ENCODE data around the gene MAML3.
"Not testable (repeated sequence)": the region's sequence is repeated elsewhere in the genome, so short reads cannot be mapped to it uniquely, and the experiment has no call there.

MAML3 gene

DNA sequence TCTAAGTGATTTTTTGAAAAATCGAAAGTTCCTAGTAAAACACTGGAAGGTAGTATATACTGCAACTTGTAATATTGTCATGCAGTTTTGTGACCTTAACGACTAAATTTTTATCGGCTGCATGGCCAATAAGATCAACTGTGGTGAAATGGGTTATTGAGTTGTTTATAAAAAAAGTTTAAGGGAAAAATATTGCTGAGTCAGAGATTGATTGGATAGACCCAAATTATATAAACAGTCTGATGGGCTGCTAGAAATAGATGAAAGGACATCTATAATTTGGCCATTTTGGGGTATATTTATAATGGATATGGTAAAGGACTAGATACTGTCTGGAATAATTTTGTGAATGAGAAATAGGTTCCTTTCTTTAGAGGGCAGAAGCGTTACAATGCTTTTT lies 432.2 kb downstream of the MAML3 start:
- Mint-ChIP-seq H3K27me3 (no peaks in the 10 kb centered on the region), H3K4me1 (no peaks in the 10 kb centered on the region), H3K4me3 (no peak overlapping the region), H3K27ac (no peak overlapping the region), H3K36me3 (peaks cover 0 to 2% of the 10 kb centered on the region in 2 donors), H3K9me3 (no peaks in the 10 kb centered on the region)
- no peak for DNase-seq
- no peak for ATAC-seq (replicated peaks)

DNA sequence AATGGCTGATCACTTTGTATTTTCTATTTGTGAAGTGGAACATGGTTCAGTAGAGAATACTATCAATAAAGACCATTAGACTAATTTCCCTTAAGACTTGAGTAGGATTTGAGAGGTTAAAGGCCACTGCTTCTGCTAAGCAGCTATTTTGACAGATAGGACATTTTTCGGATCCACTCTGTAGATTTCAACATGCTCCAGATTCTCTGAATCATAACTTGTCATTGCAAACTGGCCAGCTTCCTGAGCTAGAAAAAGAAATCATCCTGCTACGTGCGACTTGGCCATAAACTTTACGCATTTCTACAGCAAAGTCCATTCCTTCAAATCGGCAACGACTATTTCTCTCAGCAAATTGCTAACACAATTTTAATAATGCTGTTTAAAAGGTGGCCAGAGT lies 433.2 kb downstream of the MAML3 start:
- Mint-ChIP-seq H3K9me3 (no peaks in the 10 kb centered on the region), H3K27me3 (no peaks in the 10 kb centered on the region), H3K4me1 (no peaks in the 10 kb centered on the region), H3K27ac (no peak overlapping the region), H3K4me3 (no peak overlapping the region), H3K36me3 (peaks cover 0 to 2% of the 10 kb centered on the region in 2 donors)
- DNase-seq (no peak), ATAC-seq (replicated peaks) (no peak)

DNA sequence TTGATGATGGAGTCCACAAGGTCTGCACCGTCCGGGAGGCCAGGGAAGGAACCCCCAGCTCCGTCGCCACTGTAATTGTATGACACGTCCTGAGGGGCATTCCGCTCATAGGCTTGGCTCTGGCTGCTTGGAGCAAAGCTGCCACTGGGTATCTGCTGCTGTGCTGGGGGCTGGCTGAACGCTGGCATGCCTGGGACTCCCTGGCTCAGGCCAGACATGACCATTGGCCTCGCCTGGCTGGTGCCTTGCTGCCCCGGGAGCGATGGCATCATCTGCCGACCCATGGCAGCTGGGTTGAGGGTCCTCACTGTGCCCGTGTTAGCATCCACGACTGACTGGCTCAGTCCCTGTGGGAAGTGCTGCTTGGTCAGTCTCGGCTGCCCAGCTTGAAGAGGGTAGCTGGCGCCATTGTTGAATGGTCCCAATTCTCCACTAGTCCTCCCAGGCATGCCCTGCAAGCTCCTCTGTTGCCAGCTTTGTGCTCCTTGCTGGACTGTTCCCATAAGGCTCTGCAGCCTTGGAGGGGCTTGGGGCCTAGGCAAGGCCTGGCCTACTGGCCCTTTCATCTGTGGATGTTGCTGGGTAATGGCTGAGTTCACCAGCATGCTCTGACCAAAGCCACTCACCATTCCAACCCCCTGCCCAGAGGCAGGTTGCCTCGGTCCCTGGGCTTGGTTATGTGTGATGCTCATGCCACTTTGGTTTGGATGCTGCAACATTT lies 434.4 kb downstream of the MAML3 start:
- ATAC-seq (replicated peaks) (no peak), DNase-seq (no peak)
- H3K36me3 Mint-ChIP-seq, result no peaks in the 10 kb centered on the region
- H3K4me3 Mint-ChIP-seq, result no peak overlapping the region
- H3K9me3 Mint-ChIP-seq, result no peaks in the 10 kb centered on the region
- H3K4me1 Mint-ChIP-seq, result no peaks in the 10 kb centered on the region
- H3K27ac Mint-ChIP-seq, result no peak overlapping the region
- H3K27me3 Mint-ChIP-seq, result no peaks in the 10 kb centered on the region

DNA sequence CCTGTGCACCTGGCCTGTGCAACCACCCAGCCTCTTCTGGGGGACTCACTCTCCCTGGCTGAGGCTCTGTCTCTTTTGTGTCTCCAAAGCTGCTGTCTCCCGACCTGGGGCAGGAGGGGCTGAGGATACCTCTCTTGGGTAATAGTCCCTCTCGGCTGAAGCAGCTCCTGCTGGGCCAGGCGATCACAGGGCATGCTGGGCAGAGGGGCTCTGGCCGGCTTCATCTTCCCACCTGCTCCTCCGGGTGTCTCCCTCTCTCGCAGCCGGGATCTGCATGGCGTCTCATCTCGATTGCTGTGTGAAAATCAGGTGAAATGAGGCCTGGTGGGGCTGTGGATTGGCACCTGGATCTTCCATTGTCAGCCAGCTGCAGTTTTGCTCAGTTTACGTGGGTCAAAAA lies 435.2 kb downstream of the MAML3 start:
- Mint-ChIP-seq H3K36me3 (no peaks in the 10 kb centered on the region), H3K27ac (no peak overlapping the region), H3K9me3 (no peaks in the 10 kb centered on the region), H3K4me1 (no peaks in the 10 kb centered on the region), H3K4me3 (no peak overlapping the region), H3K27me3 (no peaks in the 10 kb centered on the region)
- DNase-seq (no peak), ATAC-seq (replicated peaks) (no peak)

DNA sequence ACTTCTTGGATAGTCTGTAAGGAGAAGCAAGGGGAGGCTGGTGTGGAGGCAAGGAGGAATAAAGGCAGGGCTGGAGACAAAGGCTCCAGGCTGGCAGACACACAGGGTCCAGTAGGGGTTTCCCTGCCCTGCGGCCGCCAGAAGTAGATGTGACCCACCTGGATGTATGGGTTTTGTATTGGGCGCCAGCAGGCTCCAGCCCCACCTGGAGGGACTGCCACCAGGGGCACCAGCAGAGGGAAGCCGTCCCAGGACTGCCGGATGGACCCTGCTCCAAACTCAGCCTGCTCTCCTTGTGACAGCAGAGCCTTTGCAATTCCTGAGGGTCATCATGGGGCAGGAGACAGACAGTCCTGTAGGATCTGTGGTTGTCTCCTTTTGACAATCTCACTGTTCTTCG lies 435.6 kb downstream of the MAML3 start:
- no peaks in the 10 kb centered on the region for H3K9me3 Mint-ChIP-seq
- ATAC-seq (replicated peaks) (no peak), DNase-seq (no peak)
- H3K4me1 Mint-ChIP-seq, result peaks cover 0 to 2% of the 10 kb centered on the region in 2 donors
- no peak overlapping the region for H3K4me3 Mint-ChIP-seq
- H3K27me3 Mint-ChIP-seq, result no peaks in the 10 kb centered on the region
- H3K27ac Mint-ChIP-seq, result no peak overlapping the region
- no peaks in the 10 kb centered on the region for H3K36me3 Mint-ChIP-seq

DNA sequence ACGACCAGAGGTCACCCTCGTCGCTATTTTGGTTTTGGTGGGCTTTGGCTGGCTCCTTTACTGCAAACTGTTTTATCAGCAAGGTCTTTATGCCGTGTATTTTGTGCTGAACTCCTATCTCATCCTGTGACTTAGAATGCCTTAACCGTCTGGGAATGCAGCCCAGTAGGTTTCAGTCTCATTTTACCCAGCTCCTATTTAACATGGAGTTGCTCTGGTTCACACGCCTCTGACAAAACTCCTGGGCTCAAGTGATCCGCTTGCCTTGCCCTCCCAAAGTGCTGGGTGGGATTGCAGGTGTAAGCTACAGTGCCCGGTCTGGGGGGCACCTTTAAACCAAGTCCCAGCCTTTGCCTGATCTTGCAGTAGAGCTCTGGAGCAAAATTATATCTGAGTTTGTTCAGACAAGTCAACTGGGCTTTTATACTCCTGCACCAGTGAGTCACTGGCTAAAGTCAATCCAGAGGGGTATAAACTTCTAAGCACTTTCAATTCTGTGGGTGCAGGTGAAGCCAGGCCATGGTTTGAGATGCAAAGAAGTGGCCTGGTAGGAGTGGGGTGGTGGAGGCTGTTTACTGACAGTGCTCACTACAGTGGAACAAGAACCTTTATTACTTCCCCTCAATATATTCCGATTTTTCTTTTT lies 438.1 kb downstream of the MAML3 start:
- no peak for DNase-seq
- no peak overlapping the region for H3K27ac Mint-ChIP-seq
- no peak overlapping the region for H3K4me3 Mint-ChIP-seq
- no peaks in the 10 kb centered on the region for H3K27me3 Mint-ChIP-seq
- peaks cover 0 to 2% of the 10 kb centered on the region in 2 donors for H3K4me1 Mint-ChIP-seq
- ATAC-seq (replicated peaks), result no peak
- H3K9me3 Mint-ChIP-seq, result no peaks in the 10 kb centered on the region
- no peaks in the 10 kb centered on the region for H3K36me3 Mint-ChIP-seq

DNA sequence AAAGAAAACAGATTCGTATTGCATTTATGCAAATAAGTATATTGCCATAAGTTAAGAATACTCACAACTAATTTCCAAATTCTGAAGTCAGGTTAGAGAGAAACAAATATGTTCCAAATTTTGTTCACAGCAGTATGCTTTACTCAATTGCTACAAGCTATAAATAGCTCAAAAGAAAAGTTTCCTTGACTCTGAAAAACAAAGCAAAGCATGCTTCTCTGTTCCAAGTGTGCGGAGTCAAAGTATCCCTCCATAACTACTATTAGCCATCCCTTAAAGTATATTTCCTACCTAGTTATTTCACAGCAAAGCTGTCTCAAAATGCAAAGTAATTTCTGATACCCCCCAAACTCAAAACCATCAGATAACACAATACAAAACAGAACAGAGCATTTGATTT lies 441.1 kb downstream of the MAML3 start:
- H3K27me3 Mint-ChIP-seq, result no peaks in the 10 kb centered on the region
- no peak overlapping the region for H3K4me3 Mint-ChIP-seq
- no peak for ATAC-seq (replicated peaks)
- no peak for DNase-seq
- peaks cover 0 to 2% of the 10 kb centered on the region in 2 donors for H3K4me1 Mint-ChIP-seq
- H3K9me3 Mint-ChIP-seq, result no peaks in the 10 kb centered on the region
- no peak overlapping the region for H3K27ac Mint-ChIP-seq
- no peaks in the 10 kb centered on the region for H3K36me3 Mint-ChIP-seq

DNA sequence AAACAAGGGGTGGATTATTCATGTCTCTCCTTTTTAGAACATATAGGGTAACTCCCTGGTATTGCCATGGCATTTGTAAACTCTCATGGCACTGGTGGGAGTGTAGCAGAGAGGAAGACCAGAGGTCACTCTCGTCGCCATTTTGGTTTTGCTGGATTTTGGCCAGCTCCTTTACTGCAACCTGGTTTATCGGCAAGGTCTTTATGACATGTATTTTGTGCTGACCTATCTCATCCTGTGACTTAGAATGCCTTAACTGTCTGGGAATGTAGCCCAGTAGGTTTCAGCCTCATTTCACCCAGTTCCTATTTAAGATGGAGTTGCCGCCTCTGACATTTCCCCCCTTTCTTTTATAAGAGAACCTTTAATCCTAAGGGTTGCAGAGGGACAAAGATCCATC lies 442.5 kb downstream of the MAML3 start:
- no peaks in the 10 kb centered on the region for H3K27me3 Mint-ChIP-seq
- ATAC-seq (replicated peaks), result no peak
- no peak overlapping the region for H3K4me3 Mint-ChIP-seq
- H3K9me3 Mint-ChIP-seq, result no peaks in the 10 kb centered on the region
- no peak for DNase-seq
- peaks cover 0 to 2% of the 10 kb centered on the region in 2 donors for H3K4me1 Mint-ChIP-seq
- no peak overlapping the region for H3K27ac Mint-ChIP-seq
- no peaks in the 10 kb centered on the region for H3K36me3 Mint-ChIP-seq

DNA sequence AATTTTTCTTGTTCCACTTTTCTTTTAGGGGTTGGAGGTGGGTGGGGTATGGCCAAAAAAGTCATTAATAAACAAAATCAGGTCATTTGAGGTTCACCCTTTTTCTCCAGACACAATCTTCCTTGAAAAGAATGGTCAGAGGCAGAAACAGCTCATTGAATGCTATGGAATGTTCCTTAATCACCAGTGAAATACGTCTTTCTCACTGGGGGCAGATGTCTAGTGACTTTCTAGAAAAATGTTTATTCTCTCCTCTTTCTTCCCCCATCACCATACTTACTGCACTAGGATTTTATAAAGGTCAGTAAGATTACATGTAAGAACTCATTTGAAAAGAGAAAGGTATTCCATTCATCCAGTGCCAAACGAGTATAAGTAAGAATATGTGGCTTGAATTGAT lies 443.9 kb downstream of the MAML3 start:
- Mint-ChIP-seq H3K4me1 (peaks cover 0 to 2% of the 10 kb centered on the region in 2 donors), H3K27me3 (no peaks in the 10 kb centered on the region), H3K4me3 (no peak overlapping the region), H3K36me3 (peaks cover 4 to 7% of the 10 kb centered on the region in 2 donors), H3K27ac (no peak overlapping the region), H3K9me3 (peaks cover 0 to 4% of the 10 kb centered on the region in 2 donors)
- ATAC-seq (replicated peaks), result no peak
- no peak for DNase-seq

DNA sequence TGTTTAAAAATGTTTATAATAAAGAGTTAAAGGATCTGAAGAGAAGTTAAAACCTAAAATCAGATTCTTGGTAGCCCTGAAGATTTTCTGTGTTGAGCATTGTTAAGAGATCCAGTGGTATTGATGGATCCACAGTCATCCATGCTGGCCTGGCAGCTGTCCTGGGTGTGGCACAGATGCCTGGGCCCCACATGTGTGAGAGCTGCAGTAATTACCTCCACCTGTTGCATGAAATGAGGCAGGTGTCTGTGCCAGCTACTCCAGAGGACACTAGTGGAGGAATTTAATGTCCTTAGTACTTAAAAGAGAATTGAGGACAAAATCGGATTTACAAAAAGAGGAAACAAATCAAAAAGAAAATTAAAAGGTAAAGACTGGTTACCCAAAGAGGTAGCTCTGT lies 444.3 kb downstream of the MAML3 start:
- no peak overlapping the region for H3K27ac Mint-ChIP-seq
- H3K4me1 Mint-ChIP-seq, result peaks cover 0 to 2% of the 10 kb centered on the region in 2 donors
- H3K27me3 Mint-ChIP-seq, result no peaks in the 10 kb centered on the region
- H3K9me3 Mint-ChIP-seq, result peaks cover 0 to 5% of the 10 kb centered on the region in 2 donors
- H3K36me3 Mint-ChIP-seq, result peaks cover 4 to 8% of the 10 kb centered on the region in 2 donors
- ATAC-seq (replicated peaks) (no peak), DNase-seq (no peak)
- no peak overlapping the region for H3K4me3 Mint-ChIP-seq

DNA sequence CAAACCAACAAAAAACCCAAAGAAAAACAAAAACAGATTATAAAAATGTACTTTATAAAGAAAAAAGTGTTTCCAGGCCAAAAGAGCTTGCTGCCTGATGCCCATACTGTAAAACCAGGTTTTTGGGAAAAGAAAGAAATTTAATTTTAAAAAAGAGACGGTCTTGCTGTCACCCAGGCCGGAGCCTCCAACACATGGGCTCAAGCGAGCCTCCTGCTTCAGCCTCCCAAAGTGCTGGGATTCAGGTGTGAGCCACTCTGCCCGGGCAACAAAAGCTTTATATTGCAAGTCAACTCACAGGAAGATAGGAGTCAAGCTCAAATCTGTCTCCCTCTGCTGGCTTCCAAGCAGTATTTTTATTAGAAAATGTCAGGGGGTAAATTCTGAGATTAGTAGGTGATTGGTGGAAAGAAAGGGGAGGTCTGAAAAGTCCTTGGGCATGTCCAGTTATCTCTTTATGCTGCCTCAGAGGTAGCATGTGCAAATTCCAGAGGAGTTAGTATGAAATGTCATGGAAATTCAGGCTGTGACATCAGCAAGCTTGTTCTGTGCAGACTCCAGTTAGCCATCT lies 449.0 kb downstream of the MAML3 start:
- no peak overlapping the region for H3K4me3 Mint-ChIP-seq
- no peak for ATAC-seq (replicated peaks)
- DNase-seq, result no peak
- peaks cover 8 to 15% of the 10 kb centered on the region in 2 donors for H3K36me3 Mint-ChIP-seq
- H3K4me1 Mint-ChIP-seq, result no peaks in the 10 kb centered on the region
- no peaks in the 10 kb centered on the region for H3K27me3 Mint-ChIP-seq
- no peak overlapping the region for H3K27ac Mint-ChIP-seq
- peaks cover 0 to 5% of the 10 kb centered on the region in 2 donors for H3K9me3 Mint-ChIP-seq

DNA sequence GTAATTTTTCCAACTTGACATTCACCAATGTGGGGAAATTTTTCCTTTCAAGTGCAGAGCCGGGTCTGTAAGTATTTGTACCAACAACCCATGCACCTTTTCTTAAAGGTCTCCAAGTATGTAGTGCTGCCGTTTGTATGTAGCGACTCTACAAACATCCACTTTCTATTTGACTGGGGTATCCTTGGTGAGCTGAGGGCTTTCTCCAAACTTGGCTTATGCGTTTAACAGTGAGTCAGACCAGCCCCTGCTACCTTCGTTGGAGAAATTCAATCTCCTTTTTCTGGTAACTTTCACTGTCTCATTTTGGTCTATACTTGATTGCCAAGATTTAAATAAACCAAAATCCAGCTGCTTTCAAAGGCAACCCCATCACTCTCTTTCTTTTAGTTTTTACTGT lies 453.4 kb downstream of the MAML3 start:
- Mint-ChIP-seq H3K36me3 (peaks cover 11 to 24% of the 10 kb centered on the region in 2 donors), H3K27me3 (no peaks in the 10 kb centered on the region), H3K27ac (no peak overlapping the region), H3K4me1 (peaks cover 0 to 5% of the 10 kb centered on the region in 2 donors), H3K9me3 (peaks cover 4 to 9% of the 10 kb centered on the region in 2 donors), H3K4me3 (no peak overlapping the region)
- no peak for DNase-seq
- ATAC-seq (replicated peaks), result no peak

DNA sequence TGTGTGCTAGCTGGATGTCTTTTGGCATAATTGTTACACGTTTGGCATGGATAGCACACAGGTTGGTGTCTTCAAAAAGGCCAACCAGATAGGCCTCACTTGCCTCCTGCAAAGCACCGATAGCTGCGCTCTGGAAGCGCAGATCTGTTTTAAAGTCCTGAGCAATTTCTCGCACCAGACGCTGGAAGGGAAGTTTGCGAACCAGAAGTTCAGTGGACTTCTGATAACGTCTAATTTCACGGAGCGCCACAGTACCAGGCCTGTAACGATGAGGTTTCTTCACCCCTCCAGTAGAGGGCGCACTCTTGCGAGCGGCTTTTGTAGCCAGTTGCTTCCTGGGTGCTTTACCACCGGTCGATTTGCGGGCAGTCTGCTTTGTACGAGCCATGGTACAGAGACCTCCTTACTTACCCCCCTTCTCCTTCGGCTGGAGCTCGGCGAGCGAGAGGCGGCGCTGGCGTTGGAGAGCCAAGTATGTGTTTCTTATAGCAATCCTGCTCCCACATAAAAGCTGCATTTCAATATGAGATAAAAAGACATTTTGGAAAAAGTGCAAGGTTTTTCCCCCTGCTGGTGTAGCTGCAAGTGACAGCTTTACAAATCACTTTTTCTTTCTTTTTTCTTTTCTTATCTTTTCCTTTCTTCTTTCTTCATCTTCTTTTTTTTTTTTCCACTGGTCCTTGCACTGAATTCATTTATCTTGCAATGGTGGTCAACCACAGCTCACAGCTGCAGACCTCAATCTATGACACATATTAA lies 455.6 kb downstream of the MAML3 start:
- DNase-seq; H3K27ac Mint-ChIP-seq; ATAC-seq (replicated peaks): not testable (repeated sequence)

DNA sequence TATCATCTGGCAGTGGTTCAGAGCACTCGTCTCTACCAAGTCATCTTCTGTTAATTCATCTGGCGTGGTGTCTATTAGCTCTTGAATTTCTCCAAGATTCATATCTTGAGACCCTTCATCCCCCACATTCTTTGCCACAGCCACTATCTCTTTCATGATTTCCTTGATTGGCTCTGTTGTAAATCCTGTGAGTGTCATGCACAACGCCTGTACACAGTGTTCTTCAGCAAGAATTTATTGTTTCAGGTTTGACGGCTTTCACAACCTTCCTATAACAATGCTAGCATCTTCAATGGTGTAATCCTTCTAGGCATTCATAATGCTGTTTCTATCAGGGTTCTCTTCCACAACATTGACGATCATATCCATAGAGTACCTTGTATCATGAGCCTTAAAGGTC lies 457.5 kb downstream of the MAML3 start:
- ATAC-seq (replicated peaks) (no peak), DNase-seq (no peak)
- Mint-ChIP-seq H3K4me3 (no peak overlapping the region), H3K4me1 (peaks cover 4 to 13% of the 10 kb centered on the region in 2 donors), H3K27ac (no peak overlapping the region), H3K27me3 (no peaks in the 10 kb centered on the region), H3K36me3 (peaks cover 3 to 13% of the 10 kb centered on the region in 2 donors), H3K9me3 (peaks cover 4% of the 10 kb centered on the region in 2 donors)

More for the DNA sequence above, 455.6 kb downstream of the MAML3 start:
- H3K9me3 Mint-ChIP-seq, H3K27me3 Mint-ChIP-seq, H3K4me3 Mint-ChIP-seq, H3K4me1 Mint-ChIP-seq: not testable (repeated sequence)
- H3K36me3 Mint-ChIP-seq, result peaks cover 3 to 14% of the 10 kb centered on the region in 2 donors

All from stimulated activated naive B cell treated with anti-CD40 and anti-IgM and Interleukin-4, amounts not matched to agents 10 μg/mL and 1 μg/mL and 100 μg/mL, for 72 hours (primary cell).